Endothelial cell of umbilical vein (primary cell): ENCODE data around the gene GSC2. TPM values are rescaled to one million over a fixed set of nuclear protein-coding genes. Genes with fewer than 3 reads are reported as not detected.

ENCODE experiments used
- BruUV-seq: library from RNA; stranded (reverse); fragments of 400-500 nt; replicated peaks from 2 replicates; lab custom pipeline; 2021; lab: Mats Ljungman, UMichigan
- CTCF ChIA-PET: fragments of 300-600, 350-600 bp; sonication (Branson Sonifier 250); formaldehyde crosslinking; loops from one replicate; lab custom pipeline; 2021; ENCODE audit warnings: antibody characterized with exemption, inconsistent platforms; lab: Charles Lee
- POLR2A ChIA-PET: fragments of 300-600, 350-600 bp; sonication (Branson Sonifier 250); formaldehyde crosslinking; loops from one replicate; lab custom pipeline; 2021; ENCODE audit warnings: antibody characterized with exemption, inconsistent platforms; lab: Charles Lee
- DNase-seq: peaks from one replicate; pipeline ENCODE4 v3.0.0-alpha.2; 2011; ENCODE audit warnings: low read depth, low spot score
- FAIRE-seq: peaks from 2 replicates; lab custom pipeline; 2011; peaks lifted over from hg19 to GRCh38; lab: Jason Lieb, UNC
- H2AFZ ChIP-seq: 2 replicates; pipeline ENCODE4 v1.6.0; 2012; ENCODE audit warnings: low read depth, low read length, control low read depth, inconsistent platforms
- H3K27ac ChIP-seq: 2 replicates; pipeline ENCODE4 v1.5.1; 2011; ENCODE audit warnings: low read depth, mild to moderate bottlenecking, control low read depth, low read length, moderate library complexity; ENCODE audit not compliant: insufficient read depth
- H3K27me3 ChIP-seq, 2 experiments: 2 replicates each; pipeline versions ENCODE4 v1.6.0 to v1.6.1; 2011; ENCODE audit warnings: low read length in 2 of 2, mixed read lengths in 1 of 2; ENCODE audit not compliant: control insufficient read depth in 2 of 2, insufficient read depth in 2 of 2
- H3K36me3 ChIP-seq, 2 experiments: 2 replicates in 1 of 2; 3 replicates in 1 of 2; pipeline ENCODE4 v1.5.1; 2011; ENCODE audit warnings: low read length in 2 of 2, mild to moderate bottlenecking in 1 of 2, moderate library complexity in 1 of 2; ENCODE audit not compliant: control insufficient read depth in 2 of 2, insufficient read depth in 2 of 2; ENCODE audit errors: extremely low read depth in 1 of 2
- H3K4me1 ChIP-seq: 3 replicates; pipeline ENCODE4 v1.5.1; 2011; ENCODE audit warnings: mild to moderate bottlenecking, low read length; ENCODE audit not compliant: control insufficient read depth, insufficient read depth; ENCODE audit errors: extremely low read depth
- H3K4me2 ChIP-seq: 2 replicates; pipeline ENCODE4 v1.6.1; 2011; ENCODE audit warnings: low read length, control low read depth, mixed read lengths; ENCODE audit not compliant: insufficient read depth
- H3K4me3 ChIP-seq, 3 experiments: fragments of 200-600 bp in 1 of 3; sonication (generic), shearing (Covaris generic) in 1 of 3; replicated peaks in 1 of 3; 2 replicates each; pipeline ENCODE4 v1.5.1; 2011 to 2016; ENCODE audit warnings: control low read depth in 3 of 3, low read length in 3 of 3, mild to moderate bottlenecking in 2 of 3, inconsistent platforms in 1 of 3, low read depth in 1 of 3, moderate library complexity in 1 of 3; ENCODE audit not compliant: insufficient read depth in 1 of 3
- H3K79me2 ChIP-seq: 2 replicates; pipeline ENCODE4 v1.6.0; 2012; ENCODE audit warnings: low read length, inconsistent platforms; ENCODE audit not compliant: control insufficient read depth, insufficient read depth
- H3K9ac ChIP-seq: replicated peaks from 2 replicates; pipeline ENCODE3; 2011; ENCODE audit warnings: low read length, control low read depth; ENCODE audit not compliant: insufficient read depth; ENCODE audit errors: extremely low read depth
- H3K9me1 ChIP-seq: replicated peaks from 3 replicates; pipeline ENCODE4 v1.6.0; 2011; ENCODE audit warnings: mild to moderate bottlenecking, low read length; ENCODE audit not compliant: control insufficient read depth, insufficient read depth; ENCODE audit errors: extremely low read depth
- H3K9me3 ChIP-seq: replicated peaks from 2 replicates; pipeline ENCODE4 v1.5.1; 2012; ENCODE audit warnings: low read length, inconsistent platforms; ENCODE audit not compliant: control insufficient read depth, insufficient read depth
- H4K20me1 ChIP-seq: replicated peaks from 2 replicates; pipeline ENCODE3; 2011; ENCODE audit warnings: mild to moderate bottlenecking, low read length; ENCODE audit not compliant: control insufficient read depth, insufficient read depth; ENCODE audit errors: extremely low read depth
- GATA2 ChIP-seq: IDR thresholded peaks from 2 replicates; pipeline ENCODE4 v1.7.0; 2011; ENCODE audit warnings: low read depth, mild to moderate bottlenecking, moderate library complexity, mixed read lengths, low read length; ENCODE audit not compliant: insufficient read length, insufficient read depth
- MAX ChIP-seq: IDR thresholded peaks from 2 replicates; pipeline ENCODE4 v1.6.1; 2011; ENCODE audit not compliant: insufficient read depth, insufficient read length
- MYC ChIP-seq: IDR thresholded peaks from one replicate; pipeline ENCODE4 v1.6.1; 2011; ENCODE audit warnings: mild to moderate bottlenecking, low read depth, low read length
- POLR2A ChIP-seq: IDR thresholded peaks from 2 replicates; pipeline ENCODE4 v1.6.1; 2012; ENCODE audit warnings: low read depth, mild to moderate bottlenecking, control low read depth, low read length
- dilution Hi-C: fragments of 300-500 bp; cut with MboI; formaldehyde crosslinking; loops from one replicate; pipeline ENCODE4 v1.15.0; 2019; ENCODE audit warnings: low sequenced_read_pairs; ENCODE audit not compliant: extremely low pct_ligation_motif_present
- intact Hi-C: fragments of 100-400 bp; cut with micrococcal nuclease; formaldehyde crosslinking; loops from one replicate; pipeline ENCODE4 v1.10.0; 2022
- polyA plus RNA-seq, 4 experiments: library from polyadenylated mRNA; depleted of rRNA in 3 of 4; stranded (reverse) in 3 of 4; unstranded in 1 of 4; fragments of >200 nt; gene quantifications; 2 replicates each; pipeline versions ENCODE4 v1.2.1 to v1.2.3, GENCODE V29; 2011 to 2012; ENCODE audit warnings: missing spikeins in 1 of 4
- total RNA-seq: library from RNA; stranded (reverse); gene quantifications from 2 replicates; pipeline ENCODE4 v1.2.3, GENCODE V29; 2021

The GSC2 gene
- total and polyA plus RNA-seq, 2 donors (not counting 3 experiments of a cell fraction or from before 2014, with no cell fraction given) = not detected

- no peak overlapping the region for H3K4me2 ChIP-seq
- FAIRE-seq = no peak
- peaks cover 7% of the 10 kb centered on the region for H3K4me1 ChIP-seq
- peaks cover 11% of the 10 kb centered on the region for H3K79me2 ChIP-seq
- ChIA-PET POLR2A (no interaction called here), CTCF (interaction anchor here (1.6 to 2.0 kb wide), 3 partner anchors 12 to 32 kb away, joined by 4 to 12 read pairs (median 5); partner anchors contain the start of gene TSSK2)
- intact Hi-C loops (no loop called here), dilution Hi-C loops (no loop called here)
- no peak for DNase-seq
- no peak overlapping the region for H3K9ac ChIP-seq
- H4K20me1 ChIP-seq = no peaks in the 10 kb centered on the region
- no peaks in the 10 kb centered on the region for H3K9me1 ChIP-seq
- H3K36me3 ChIP-seq = peaks cover 11 to 33% of the 10 kb centered on the region in 2 experiments
- H3K27me3 ChIP-seq = peaks cover 9 to 13% of the 10 kb centered on the region in 2 experiments
- no peak overlapping the region for H3K27ac ChIP-seq
- TF ChIP-seq MYC = no peak
- no peak overlapping the region for H2AFZ ChIP-seq
- BruUV-seq = no TSS peak
- H3K4me3 ChIP-seq = no peak overlapping the region
- no peaks in the 10 kb centered on the region for H3K9me3 ChIP-seq
These were observed 6.9 kb downstream of the GSC2 start for GRCh38 chr22:19143212-19143611.

- no peak overlapping the region for H2AFZ ChIP-seq
- no peaks in the 10 kb centered on the region for H4K20me1 ChIP-seq
- H3K9me3 ChIP-seq = no peaks in the 10 kb centered on the region
- H3K27me3 ChIP-seq = peaks cover 2 to 5% of the 10 kb centered on the region in 2 experiments
- no TSS peak for BruUV-seq
- H3K9ac ChIP-seq = no peak overlapping the region
- TF ChIP-seq MAX (no peak), MYC (no peak), POLR2A (no peak), GATA2 (no peak)
- peaks cover 7% of the 10 kb centered on the region for H3K4me1 ChIP-seq
- no peak for FAIRE-seq
- CTCF ChIA-PET = no interaction called here
- DNase-seq = no peak
- H3K27ac ChIP-seq = no peak overlapping the region
- no peak overlapping the region for H3K4me3 ChIP-seq
- intact Hi-C loops = no loop called here
- H3K4me2 ChIP-seq = no peak overlapping the region
- H3K9me1 ChIP-seq = no peaks in the 10 kb centered on the region
- dilution Hi-C loops = no loop called here
- POLR2A ChIA-PET = no interaction called here
- peaks cover 11% of the 10 kb centered on the region for H3K79me2 ChIP-seq
- peaks cover 13 to 41% of the 10 kb centered on the region in 2 experiments for H3K36me3 ChIP-seq
These were observed 7.7 kb downstream of the GSC2 start for GRCh38 chr22:19142394-19142793.
